Keratinocyte (primary cell): ENCODE data around the gene ERFL. TPM values are rescaled to one million over a fixed set of nuclear protein-coding genes. Genes with fewer than 3 reads are reported as not detected.

Experiments used
- DNase-seq: peaks from one replicate; pipeline ENCODE4 v3.0.0-alpha.2; 2011; ENCODE audit warnings: low read depth, missing footprints, low spot score
- FAIRE-seq: peaks from 2 replicates; lab custom pipeline; 2011; peaks lifted over from hg19 to GRCh38; lab: Jason Lieb, UNC
- H2AFZ ChIP-seq: 2 replicates; pipeline ENCODE4 v1.6.0; 2012; ENCODE audit warnings: low read length, control low read depth, inconsistent platforms; ENCODE audit not compliant: control insufficient read depth
- H3K27ac ChIP-seq: 2 replicates; pipeline ENCODE4 v1.5.1; 2011; ENCODE audit warnings: low read length; ENCODE audit not compliant: control insufficient read depth, insufficient read depth
- H3K27me3 ChIP-seq: 3 replicates; pipeline ENCODE4 v1.6.0; 2011; ENCODE audit warnings: low read length; ENCODE audit not compliant: control insufficient read depth, insufficient read depth; ENCODE audit errors: extremely low read depth
- H3K36me3 ChIP-seq, 2 experiments: 2 replicates in 1 of 2; 3 replicates in 1 of 2; pipeline ENCODE4 v1.5.1; 2011; ENCODE audit warnings: low read length in 2 of 2, mild to moderate bottlenecking in 1 of 2; ENCODE audit not compliant: control insufficient read depth in 2 of 2, insufficient read depth in 2 of 2; ENCODE audit errors: extremely low read depth in 1 of 2
- H3K4me1 ChIP-seq: 3 replicates; pipeline ENCODE4 v1.5.1; 2011; ENCODE audit warnings: low read length; ENCODE audit not compliant: control insufficient read depth, insufficient read depth; ENCODE audit errors: extremely low read depth
- H3K4me2 ChIP-seq: 3 replicates; pipeline ENCODE4 v1.6.0; 2011; ENCODE audit warnings: low read depth, low read length; ENCODE audit not compliant: control insufficient read depth, insufficient read depth; ENCODE audit errors: extremely low read depth
- H3K4me3 ChIP-seq, 3 experiments: fragments of 200-600 bp in 1 of 3; sonication (generic) in 1 of 3; 2 replicates in 2 of 3; 3 replicates in 1 of 3; pipeline ENCODE4 v1.5.1; 2011 to 2016; ENCODE audit warnings: low read length in 3 of 3, mild to moderate bottlenecking in 3 of 3, control low read depth in 2 of 3, inconsistent platforms in 1 of 3, low read depth in 1 of 3, mixed read lengths in 1 of 3, mixed run types in 1 of 3, moderate library complexity in 1 of 3; ENCODE audit not compliant: control insufficient read depth in 2 of 3, insufficient read depth in 2 of 3; ENCODE audit errors: extremely low read depth in 1 of 3
- H3K79me2 ChIP-seq: 2 replicates; pipeline ENCODE4 v1.6.0; 2012; ENCODE audit warnings: low read length; ENCODE audit not compliant: control insufficient read depth, insufficient read depth
- H3K9ac ChIP-seq: 3 replicates; pipeline ENCODE4 v1.6.0; 2011; ENCODE audit warnings: low read length; ENCODE audit not compliant: control insufficient read depth, insufficient read depth; ENCODE audit errors: extremely low read depth
- H3K9me1 ChIP-seq: 3 replicates; pipeline ENCODE4 v1.6.0; 2011; ENCODE audit warnings: low read length; ENCODE audit not compliant: control insufficient read depth, insufficient read depth; ENCODE audit errors: extremely low read depth
- H3K9me3 ChIP-seq: 2 replicates; pipeline ENCODE4 v1.5.1; 2012; ENCODE audit warnings: low read depth, low read length; ENCODE audit not compliant: control insufficient read depth
- H4K20me1 ChIP-seq: 3 replicates; pipeline ENCODE4 v1.6.0; 2011; ENCODE audit warnings: low read length; ENCODE audit not compliant: control insufficient read depth, insufficient read depth; ENCODE audit errors: extremely low read depth
- CTCF ChIP-seq, 3 experiments: IDR thresholded peaks in 1 of 3; conservative IDR thresholded peaks in 1 of 3; optimal IDR thresholded peaks in 1 of 3; 2 replicates in 2 of 3; 3 replicates in 1 of 3; pipeline versions ENCODE3 to v1.5.1; 2011; ENCODE audit warnings: low read length in 3 of 3, mild to moderate bottlenecking in 3 of 3, moderate library complexity in 2 of 3, control low read depth in 1 of 3, inconsistent platforms in 1 of 3; ENCODE audit not compliant: insufficient read depth in 2 of 3; ENCODE audit errors: extremely low read depth in 1 of 3
- EZH2 ChIP-seq: IDR thresholded peaks from one replicate; pipeline ENCODE4 v1.6.1; 2012; ENCODE audit warnings: inconsistent platforms, mild to moderate bottlenecking, low read length, moderate library complexity
- dilution Hi-C: fragments of 300-500 bp; cut with MboI; formaldehyde crosslinking; loops from one replicate; pipeline ENCODE4 v1.7.0; 2020; ENCODE audit warnings: low sequenced_read_pairs; ENCODE audit not compliant: extremely low pct_ligation_motif_present
- polyA plus RNA-seq, 5 experiments: library from polyadenylated mRNA; depleted of rRNA in 3 of 5; stranded (reverse) in 3 of 5; stranded (forward) in 1 of 5; unstranded in 1 of 5; fragments of >200 nt; gene quantifications; 1 replicate in 1 of 5; 2 replicates in 3 of 5; 3 replicates in 1 of 5; pipeline versions ENCODE4 v1.2.1 to v1.2.3, GENCODE V29; 2011 to 2012; ENCODE audit warnings: missing spikeins in 2 of 5, low read depth in 1 of 5, low replicate concordance in 1 of 5

Gene ERFL
- polyA plus RNA-seq, 1 donor (not counting 4 experiments of a cell fraction or from before 2014, with no cell fraction given): not detected

DNA sequence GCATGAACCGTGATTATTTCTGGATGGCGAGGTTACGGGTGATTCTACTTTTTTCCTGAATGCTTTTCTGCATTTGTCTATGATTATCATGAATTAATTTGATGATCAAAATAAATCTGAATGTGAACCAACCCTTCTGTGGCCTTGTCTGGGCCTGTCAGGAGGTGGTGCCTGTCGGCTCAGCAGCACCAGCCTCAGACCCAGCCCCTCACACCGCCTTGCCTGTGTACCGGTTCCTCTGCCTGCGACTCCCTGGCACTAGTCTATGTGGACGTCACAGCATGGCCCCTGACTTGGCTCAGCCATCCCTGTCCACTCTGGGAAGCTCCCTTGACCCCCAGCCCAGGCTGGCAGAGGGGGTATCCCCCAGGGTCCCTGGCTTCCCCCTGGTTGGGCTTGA lies 46.4 kb upstream of the ERFL start:
- H2AFZ ChIP-seq: peak overlapping the region; percentile 43
- FAIRE-seq: peak; percentile 41
- dilution Hi-C loops: no loop called here

GRCh38 chr19:41971363-41971762 lies 43.1 kb upstream of the ERFL start:
- Histone ChIP-seq H3K27me3 (no peaks in the 10 kb centered on the region), H3K4me1 (peaks cover 6% of the 10 kb centered on the region), H3K9ac (no peak overlapping the region), H3K4me2 (no peak overlapping the region), H3K79me2 (no peaks in the 10 kb centered on the region), H3K4me3 (no peak overlapping the region), H2AFZ (no peak overlapping the region), H4K20me1 (no peaks in the 10 kb centered on the region), H3K27ac (no peak overlapping the region), H3K36me3 (no peaks in the 10 kb centered on the region), H3K9me1 (no peaks in the 10 kb centered on the region), H3K9me3 (no peaks in the 10 kb centered on the region)
- FAIRE-seq (no peak), DNase-seq (no peak)
- dilution Hi-C loops: no loop called here
- TF ChIP-seq EZH2 (no peak), CTCF (optimal IDR thresholded peaks at IDR 0.05 in 1 of 3, IDR thresholded peaks at IDR 0.05 in 1 of 3, conservative IDR thresholded peaks at IDR 0.05 in 1 of 3; ENCODE audit: extremely low read depth in 1 of 3, insufficient read depth in 2 of 3, low read length in 3 of 3) (no peak)

More for the DNA sequence above, 46.4 kb upstream of the ERFL start:
- no peaks in the 10 kb centered on the region for H3K9me1 ChIP-seq
- no peaks in the 10 kb centered on the region for H4K20me1 ChIP-seq
- H3K9me3 ChIP-seq: no peaks in the 10 kb centered on the region
- H3K4me1 ChIP-seq: peaks cover 6% of the 10 kb centered on the region
- no peak for DNase-seq
- no peaks in the 10 kb centered on the region for H3K36me3 ChIP-seq
- TF ChIP-seq EZH2 (no peak), CTCF (optimal IDR thresholded peaks at IDR 0.05 in 1 of 3, IDR thresholded peaks at IDR 0.05 in 1 of 3, conservative IDR thresholded peaks at IDR 0.05 in 1 of 3; ENCODE audit: extremely low read depth in 1 of 3, insufficient read depth in 2 of 3, low read length in 3 of 3) (no peak)
- peak overlapping the region; percentile 37 for H3K4me2 ChIP-seq
- H3K27ac ChIP-seq: no peak overlapping the region
- H3K4me3 ChIP-seq: no peak overlapping the region
- no peaks in the 10 kb centered on the region for H3K27me3 ChIP-seq
- H3K79me2 ChIP-seq: no peaks in the 10 kb centered on the region
- H3K9ac ChIP-seq: no peak overlapping the region
